SKM-1 treated with dmso at 0.1 percent for 144 hours (cell line): ENCODE measurements around the gene TMCO6.
"Not testable (repeated sequence)": the region's sequence is repeated elsewhere in the genome, so short reads cannot be mapped to it uniquely, and the experiment has no call there.

Source experiments
- DNase-seq: peaks from one replicate; lab custom pipeline; 2025; ENCODE audit not compliant: unreplicated experiment; lab: John Stamatoyannopoulos, UW

TMCO6 gene

GRCh38 chr5:140630292-140631035 is 8.8 kb upstream of the TMCO6 start:
- DNase-seq = no peak

GRCh38 chr5:140631036-140631417 is 8.2 kb upstream of the TMCO6 start:
- peak; percentile 59 for DNase-seq

GRCh38 chr5:140631831-140632365 is 7.4 kb upstream of the TMCO6 start:
- DNase-seq = no peak

- DNase-seq = no peak
These were observed 6.8 kb upstream of the TMCO6 start for GRCh38 chr5:140632366-140633020.

GRCh38 chr5:140633021-140633471 is 6.2 kb upstream of the TMCO6 start, which contains the start of gene CD14:
CD14 (minus strand) TSS chr5:140633175; CDS start chr5:140633071, 104 bp downstream.
- no peak for DNase-seq

GRCh38 chr5:140633501-140633900 is 5.8 kb upstream of the TMCO6 start:
- no peak for DNase-seq

- DNase-seq = no peak
These were observed 5.1 kb upstream of the TMCO6 start for GRCh38 chr5:140634103-140634502.

GRCh38 chr5:140635291-140636257 is 3.7 kb upstream of the TMCO6 start:
- no peak for DNase-seq

GRCh38 chr5:140637371-140638100 is 1.7 kb upstream of the TMCO6 start:
- DNase-seq = no peak

- DNase-seq = not testable (repeated sequence)
These were observed 428 bp upstream of the TMCO6 start for GRCh38 chr5:140638898-140639147.

- DNase-seq = no peak
These were observed 2.5 kb downstream of the TMCO6 start for GRCh38 chr5:140641716-140642115.

- no peak for DNase-seq
These were observed 3.5 kb downstream of the TMCO6 start for GRCh38 chr5:140642718-140643117.

GRCh38 chr5:140647042-140647419 is 7.8 kb downstream of the TMCO6 start:
- no peak for DNase-seq

- DNase-seq = no peak
These were observed 19.6 kb downstream of the TMCO6 start for GRCh38 chr5:140658870-140659269.

GRCh38 chr5:140660371-140660770 is 21.1 kb downstream of the TMCO6 start:
- DNase-seq = not testable (repeated sequence)

GRCh38 chr5:140664030-140664358 is 24.7 kb downstream of the TMCO6 start:
- DNase-seq = no peak

GRCh38 chr5:140664359-140665119 is 25.3 kb downstream of the TMCO6 start, which contains the start of gene WDR55:
WDR55 (plus strand) TSS chr5:140664904; CDS start chr5:140664913, 9 bp downstream.
- peak; percentile 96 for DNase-seq

- not testable (repeated sequence) for DNase-seq
These were observed 31.8 kb downstream of the TMCO6 start for GRCh38 chr5:140671035-140671434.

GRCh38 chr5:140671472-140672125 is 32.3 kb downstream of the TMCO6 start:
- DNase-seq = no peak
